Activated CD8-positive, alpha-beta memory T cell treated with anti-CD3 and anti-CD28 coated beads for 4 hours (primary cell): ENCODE measurements around the gene ASB14.

Experiments used
- DNase-seq, 2 donors: peaks; one replicate each; pipeline ENCODE4 v3.0.0-alpha.2; 2020; ENCODE audit warnings: low read depth in 2 of 2

ASB14 gene

DNA sequence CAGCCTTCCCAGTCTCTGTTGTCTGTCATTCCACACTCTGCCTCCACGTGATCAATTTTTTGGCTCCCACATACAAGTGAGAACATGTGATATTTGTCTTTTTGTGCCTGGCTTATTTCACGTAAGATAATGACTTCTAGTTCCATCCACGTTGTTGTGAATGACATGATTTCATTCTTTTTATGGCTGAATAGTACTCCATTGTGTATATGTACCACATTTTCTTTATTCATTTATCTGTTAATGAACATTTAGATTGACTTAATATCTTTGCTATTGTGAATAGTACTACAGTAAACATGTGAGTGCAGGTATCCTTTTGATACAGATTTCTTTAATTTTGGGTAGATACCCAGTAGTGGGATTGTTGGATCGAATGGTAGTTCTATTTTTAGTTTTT, 31.4 kb downstream of the ASB14 start:
- no peak for DNase-seq

- DNase-seq: no peak
Measured at GRCh38 chr3:57257678-57258077, 34.8 kb downstream of the ASB14 start.

DNA sequence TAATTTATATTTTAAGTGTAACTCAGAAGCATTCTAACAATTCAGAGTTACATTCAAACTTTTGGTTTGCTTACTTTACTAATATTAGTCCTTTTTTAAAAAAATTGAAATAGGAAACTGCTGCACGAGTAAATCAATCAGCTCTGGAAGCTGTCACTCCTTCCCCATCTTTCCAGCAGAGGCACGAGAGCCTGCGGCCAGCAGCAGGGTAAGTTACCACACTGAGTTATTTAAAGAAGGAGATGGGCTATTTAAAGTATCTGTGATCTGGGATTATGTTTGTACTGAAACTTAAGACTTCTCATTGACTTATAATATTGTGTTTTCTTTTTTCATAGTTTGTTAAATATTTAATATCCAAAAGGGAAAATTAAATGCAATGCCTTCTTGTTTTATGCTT, 35.6 kb downstream of the ASB14 start:
- DNase-seq: no peak

DNA sequence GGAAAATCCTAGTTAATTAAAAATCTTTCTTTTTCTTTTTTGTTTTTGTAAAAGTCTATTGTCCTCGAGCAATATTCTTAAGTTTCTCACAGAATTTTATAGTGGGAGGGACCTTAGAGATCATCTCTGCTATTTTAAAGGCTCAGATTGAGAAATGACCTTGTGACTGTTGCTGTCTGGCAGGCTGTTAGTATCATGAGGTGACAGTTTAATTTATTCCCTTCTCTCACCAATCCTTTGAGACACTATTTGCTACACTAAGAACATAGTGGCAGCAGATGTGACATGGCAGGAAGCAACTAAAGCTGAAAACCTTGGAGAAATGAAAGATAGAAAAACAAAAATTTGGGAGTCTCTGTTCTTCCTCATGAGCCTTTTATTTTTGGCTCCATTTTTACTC, 40.1 kb downstream of the ASB14 start:
- DNase-seq: no peak

DNA sequence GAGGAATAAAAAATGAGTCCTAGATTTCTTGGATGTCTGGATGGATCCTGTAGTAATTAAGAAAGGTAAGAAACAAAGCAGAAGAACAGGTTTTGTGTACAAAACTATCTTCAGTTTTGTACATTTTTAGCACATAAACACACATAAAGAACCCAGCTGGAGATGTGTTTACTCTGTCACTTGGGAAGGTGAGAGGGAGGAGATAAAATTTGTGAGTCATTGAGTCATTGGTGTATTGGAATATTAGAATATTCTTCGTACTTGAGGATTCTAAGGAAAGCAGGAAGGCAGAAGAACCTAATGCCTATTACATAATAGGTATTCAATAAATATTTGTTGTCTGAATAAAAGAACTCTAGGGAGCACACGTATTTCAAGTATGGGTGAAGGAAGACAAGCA, 47.5 kb downstream of the ASB14 start:
- DNase-seq: no peak

- no peak for DNase-seq
Measured at GRCh38 chr3:57234613-57235575, 57.6 kb downstream of the ASB14 start.

DNA sequence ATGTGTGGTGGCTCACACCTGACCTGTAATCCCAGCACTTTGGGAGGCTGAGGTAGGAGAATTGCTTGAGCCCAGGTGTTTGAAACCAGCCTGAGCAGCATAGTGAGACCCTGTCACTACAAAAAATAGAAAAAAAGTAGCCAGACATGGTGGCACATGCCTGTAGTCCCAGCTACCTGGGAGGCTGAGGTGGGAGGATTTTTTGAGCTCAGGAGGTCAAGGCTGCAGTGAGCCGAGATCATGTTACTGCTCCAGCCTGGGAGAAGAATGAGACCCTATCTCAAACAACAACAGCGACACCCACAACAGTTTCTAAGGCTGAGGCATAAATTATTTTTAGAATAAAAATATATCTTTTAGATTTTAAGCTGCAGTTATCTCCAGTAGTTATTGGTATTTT, 58.7 kb downstream of the ASB14 start:
- DNase-seq: no peak

DNA sequence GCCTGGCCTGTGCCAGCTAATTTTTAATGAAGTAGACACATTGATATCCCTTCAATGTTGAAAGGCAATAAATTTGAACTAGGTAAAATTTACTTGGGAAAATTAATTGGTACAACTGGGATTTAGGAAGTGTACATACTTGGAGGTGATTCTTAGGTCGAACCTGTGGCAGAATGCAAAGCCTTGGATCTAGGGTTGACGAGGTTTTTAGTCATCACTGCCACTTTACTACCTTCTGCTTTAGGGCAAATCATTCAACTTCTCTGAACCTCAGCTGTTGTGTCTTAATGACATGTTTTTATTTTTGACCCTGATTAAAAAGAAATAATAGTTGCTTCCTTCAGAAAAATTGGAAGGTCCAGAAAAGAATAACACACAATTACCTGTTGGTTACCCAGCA, 62.5 kb downstream of the ASB14 start:
- DNase-seq: no peak

DNA sequence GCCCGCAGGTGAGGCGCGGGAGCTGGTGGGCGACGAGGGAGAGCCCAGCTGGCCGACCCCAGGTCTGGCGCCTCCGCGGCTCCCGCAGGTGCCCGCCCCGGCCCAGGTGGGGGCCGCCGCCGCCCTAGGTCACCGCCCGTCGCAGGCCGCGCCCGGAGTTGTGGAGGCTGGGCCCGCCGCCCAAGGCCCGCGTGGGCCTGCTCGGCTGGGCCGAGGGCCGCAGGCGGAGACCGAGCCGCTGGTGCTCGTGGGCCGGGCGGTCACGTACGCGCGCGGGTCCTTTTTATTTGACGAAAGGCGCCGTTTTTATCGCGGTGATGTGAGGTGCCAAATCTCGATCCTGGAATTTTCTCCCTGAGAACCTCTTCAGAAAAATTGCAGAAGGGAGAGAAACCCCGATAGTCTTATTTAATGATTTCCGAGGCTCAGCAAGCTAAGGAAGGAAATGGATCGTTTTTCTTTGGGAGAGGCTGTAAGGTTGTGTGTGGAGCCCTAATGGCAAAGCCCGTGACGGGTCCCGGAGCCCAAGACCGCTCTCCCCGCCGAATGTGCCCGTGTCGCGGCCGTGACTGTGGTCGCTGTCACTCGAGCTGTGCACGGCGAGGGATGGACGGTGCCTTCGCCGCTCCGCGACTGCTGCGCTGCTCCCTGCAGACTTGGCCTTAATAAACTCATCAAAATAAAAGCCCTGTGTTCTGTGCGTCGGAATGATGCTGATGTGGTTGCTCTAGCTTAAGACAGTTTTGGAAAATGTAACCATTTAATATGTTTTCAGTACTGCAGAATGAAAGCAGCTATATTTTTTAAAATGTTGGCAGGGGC, 64.3 kb downstream of the ASB14 start:
- peak in 1 of 2 donors; percentile 18 for DNase-seq

DNA sequence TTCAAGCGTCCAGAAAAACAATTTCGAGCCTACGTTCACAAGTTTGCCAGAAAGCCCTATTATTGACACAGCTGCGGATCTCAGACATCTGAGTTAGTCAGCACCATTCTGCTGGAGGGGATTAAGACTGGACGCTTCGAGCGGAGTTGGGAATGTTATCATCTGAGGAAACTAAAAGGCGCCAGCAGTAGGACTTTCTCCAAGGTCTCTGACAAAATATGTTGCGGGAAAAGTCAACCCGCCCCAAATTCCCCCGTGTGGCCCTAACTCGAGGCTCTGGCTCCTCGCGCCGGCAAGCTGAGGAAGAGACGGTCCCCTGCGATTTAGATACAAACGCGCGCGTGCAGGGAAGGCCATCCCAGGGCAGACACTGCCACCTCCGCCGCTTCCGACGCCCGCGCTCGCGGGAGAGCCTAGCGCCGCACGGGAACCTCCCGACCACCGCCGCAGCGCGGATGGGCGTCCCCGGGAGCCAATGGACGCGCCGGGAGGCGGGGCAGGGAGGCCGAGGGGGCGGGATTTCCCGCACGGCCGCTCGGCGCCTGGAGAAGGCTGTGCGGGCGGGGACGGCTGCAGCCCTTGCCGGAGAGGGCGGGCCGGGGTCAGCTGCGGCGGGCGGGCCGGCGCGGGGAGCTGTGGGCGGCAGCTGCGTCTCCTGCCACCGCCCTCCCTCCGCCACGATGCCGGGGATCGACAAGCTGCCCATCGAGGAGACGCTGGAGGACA, 65.1 kb downstream of the ASB14 start, which contains the start of gene APPL1:
APPL1 (plus strand) TSS at position 526 of the 726 bp plus-strand sequence; CDS start at position 681, 155 bp downstream.
- DNase-seq: peak; percentile 67 to 70

- DNase-seq: no peak
Measured at GRCh38 chr3:57226176-57226575, 66.3 kb downstream of the ASB14 start.

GRCh38 chr3:57224856-57225255, 67.6 kb downstream of the ASB14 start:
- no peak for DNase-seq

- DNase-seq: no peak
Measured at GRCh38 chr3:57221883-57222282, 70.6 kb downstream of the ASB14 start.
